Testis (tissue), 2 donors: ENCODE data around the gene RPL5.

ENCODE experiments used
- POLR2A ChIP-seq: fragments of 450-650 bp; IDR thresholded peaks from one replicate; pipeline ENCODE4 v1.6.1; 2017; ENCODE audit warnings: antibody characterized with exemption, mild to moderate bottlenecking, moderate library complexity
- TF ChIP-seq, protein P1 (sequence below), 3 experiments: fragments of 450-650 bp in 2 of 3; fragments of 200-600 bp in 1 of 3; sonication (generic) in 1 of 3; IDR thresholded peaks; one replicate each; pipeline ENCODE4 v1.5.1; 2016 to 2019; ENCODE audit warnings: antibody characterized with exemption in 3 of 3, mild to moderate bottlenecking in 2 of 3, moderate library complexity in 1 of 3

- TF ChIP-seq, protein P1, sequence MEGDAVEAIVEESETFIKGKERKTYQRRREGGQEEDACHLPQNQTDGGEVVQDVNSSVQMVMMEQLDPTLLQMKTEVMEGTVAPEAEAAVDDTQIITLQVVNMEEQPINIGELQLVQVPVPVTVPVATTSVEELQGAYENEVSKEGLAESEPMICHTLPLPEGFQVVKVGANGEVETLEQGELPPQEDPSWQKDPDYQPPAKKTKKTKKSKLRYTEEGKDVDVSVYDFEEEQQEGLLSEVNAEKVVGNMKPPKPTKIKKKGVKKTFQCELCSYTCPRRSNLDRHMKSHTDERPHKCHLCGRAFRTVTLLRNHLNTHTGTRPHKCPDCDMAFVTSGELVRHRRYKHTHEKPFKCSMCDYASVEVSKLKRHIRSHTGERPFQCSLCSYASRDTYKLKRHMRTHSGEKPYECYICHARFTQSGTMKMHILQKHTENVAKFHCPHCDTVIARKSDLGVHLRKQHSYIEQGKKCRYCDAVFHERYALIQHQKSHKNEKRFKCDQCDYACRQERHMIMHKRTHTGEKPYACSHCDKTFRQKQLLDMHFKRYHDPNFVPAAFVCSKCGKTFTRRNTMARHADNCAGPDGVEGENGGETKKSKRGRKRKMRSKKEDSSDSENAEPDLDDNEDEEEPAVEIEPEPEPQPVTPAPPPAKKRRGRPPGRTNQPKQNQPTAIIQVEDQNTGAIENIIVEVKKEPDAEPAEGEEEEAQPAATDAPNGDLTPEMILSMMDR (IDR thresholded peaks at IDR 0.05) = no peak
- TF ChIP-seq POLR2A = no peak
Measured at GRCh38 chr1:92853299-92853698, 21.5 kb downstream of the RPL5 start.
